Keratinocyte (primary cell): ENCODE measurements around the gene CD180. TPM values are rescaled to one million over a fixed set of nuclear protein-coding genes. Genes with fewer than 3 reads are reported as not detected.

Source experiments
- DNase-seq: peaks from one replicate; pipeline ENCODE4 v3.0.0-alpha.2; 2011; ENCODE audit warnings: low read depth, missing footprints, low spot score
- FAIRE-seq: peaks from 2 replicates; lab custom pipeline; 2011; peaks lifted over from hg19 to GRCh38; lab: Jason Lieb, UNC
- H2AFZ ChIP-seq: 2 replicates; pipeline ENCODE4 v1.6.0; 2012; ENCODE audit warnings: low read length, control low read depth, inconsistent platforms; ENCODE audit not compliant: control insufficient read depth
- H3K27ac ChIP-seq: 2 replicates; pipeline ENCODE4 v1.5.1; 2011; ENCODE audit warnings: low read length; ENCODE audit not compliant: control insufficient read depth, insufficient read depth
- H3K27me3 ChIP-seq: 3 replicates; pipeline ENCODE4 v1.6.0; 2011; ENCODE audit warnings: low read length; ENCODE audit not compliant: control insufficient read depth, insufficient read depth; ENCODE audit errors: extremely low read depth
- H3K36me3 ChIP-seq, 2 experiments: 2 replicates in 1 of 2; 3 replicates in 1 of 2; pipeline ENCODE4 v1.5.1; 2011; ENCODE audit warnings: low read length in 2 of 2, mild to moderate bottlenecking in 1 of 2; ENCODE audit not compliant: control insufficient read depth in 2 of 2, insufficient read depth in 2 of 2; ENCODE audit errors: extremely low read depth in 1 of 2
- H3K4me1 ChIP-seq: 3 replicates; pipeline ENCODE4 v1.5.1; 2011; ENCODE audit warnings: low read length; ENCODE audit not compliant: control insufficient read depth, insufficient read depth; ENCODE audit errors: extremely low read depth
- H3K4me2 ChIP-seq: 3 replicates; pipeline ENCODE4 v1.6.0; 2011; ENCODE audit warnings: low read depth, low read length; ENCODE audit not compliant: control insufficient read depth, insufficient read depth; ENCODE audit errors: extremely low read depth
- H3K4me3 ChIP-seq, 3 experiments: fragments of 200-600 bp in 1 of 3; sonication (generic) in 1 of 3; 2 replicates in 2 of 3; 3 replicates in 1 of 3; pipeline ENCODE4 v1.5.1; 2011 to 2016; ENCODE audit warnings: low read length in 3 of 3, mild to moderate bottlenecking in 3 of 3, control low read depth in 2 of 3, inconsistent platforms in 1 of 3, low read depth in 1 of 3, mixed read lengths in 1 of 3, mixed run types in 1 of 3, moderate library complexity in 1 of 3; ENCODE audit not compliant: control insufficient read depth in 2 of 3, insufficient read depth in 2 of 3; ENCODE audit errors: extremely low read depth in 1 of 3
- H3K79me2 ChIP-seq: 2 replicates; pipeline ENCODE4 v1.6.0; 2012; ENCODE audit warnings: low read length; ENCODE audit not compliant: control insufficient read depth, insufficient read depth
- H3K9ac ChIP-seq: 3 replicates; pipeline ENCODE4 v1.6.0; 2011; ENCODE audit warnings: low read length; ENCODE audit not compliant: control insufficient read depth, insufficient read depth; ENCODE audit errors: extremely low read depth
- H3K9me1 ChIP-seq: 3 replicates; pipeline ENCODE4 v1.6.0; 2011; ENCODE audit warnings: low read length; ENCODE audit not compliant: control insufficient read depth, insufficient read depth; ENCODE audit errors: extremely low read depth
- H3K9me3 ChIP-seq: 2 replicates; pipeline ENCODE4 v1.5.1; 2012; ENCODE audit warnings: low read depth, low read length; ENCODE audit not compliant: control insufficient read depth
- H4K20me1 ChIP-seq: 3 replicates; pipeline ENCODE4 v1.6.0; 2011; ENCODE audit warnings: low read length; ENCODE audit not compliant: control insufficient read depth, insufficient read depth; ENCODE audit errors: extremely low read depth
- EZH2 ChIP-seq: IDR thresholded peaks from one replicate; pipeline ENCODE4 v1.6.1; 2012; ENCODE audit warnings: inconsistent platforms, mild to moderate bottlenecking, low read length, moderate library complexity
- dilution Hi-C: fragments of 300-500 bp; cut with MboI; formaldehyde crosslinking; loops from one replicate; pipeline ENCODE4 v1.7.0; 2020; ENCODE audit warnings: low sequenced_read_pairs; ENCODE audit not compliant: extremely low pct_ligation_motif_present
- polyA plus RNA-seq, 5 experiments: library from polyadenylated mRNA; depleted of rRNA in 3 of 5; stranded (reverse) in 3 of 5; stranded (forward) in 1 of 5; unstranded in 1 of 5; fragments of >200 nt; gene quantifications; 1 replicate in 1 of 5; 2 replicates in 3 of 5; 3 replicates in 1 of 5; pipeline versions ENCODE4 v1.2.1 to v1.2.3, GENCODE V29; 2011 to 2012; ENCODE audit warnings: missing spikeins in 2 of 5, low read depth in 1 of 5, low replicate concordance in 1 of 5
- TF ChIP-seq, protein P1 (sequence below), 3 experiments: IDR thresholded peaks in 1 of 3; conservative IDR thresholded peaks in 1 of 3; optimal IDR thresholded peaks in 1 of 3; 2 replicates in 2 of 3; 3 replicates in 1 of 3; pipeline versions ENCODE3 to v1.5.1; 2011; ENCODE audit warnings: low read length in 3 of 3, mild to moderate bottlenecking in 3 of 3, moderate library complexity in 2 of 3, control low read depth in 1 of 3, inconsistent platforms in 1 of 3; ENCODE audit not compliant: insufficient read depth in 2 of 3; ENCODE audit errors: extremely low read depth in 1 of 3

The CD180 gene
- polyA plus RNA-seq, 1 donor (not counting 4 experiments of a cell fraction or from before 2014, with no cell fraction given): not detected

- no peak overlapping the region for H3K4me2 ChIP-seq
- no peak overlapping the region for H3K9ac ChIP-seq
- H3K4me3 ChIP-seq: no peak overlapping the region
- DNase-seq: no peak
- peaks cover 36 to 45% of the 10 kb centered on the region in 2 experiments for H3K36me3 ChIP-seq
- no peak for FAIRE-seq
- TF ChIP-seq, protein P1, sequence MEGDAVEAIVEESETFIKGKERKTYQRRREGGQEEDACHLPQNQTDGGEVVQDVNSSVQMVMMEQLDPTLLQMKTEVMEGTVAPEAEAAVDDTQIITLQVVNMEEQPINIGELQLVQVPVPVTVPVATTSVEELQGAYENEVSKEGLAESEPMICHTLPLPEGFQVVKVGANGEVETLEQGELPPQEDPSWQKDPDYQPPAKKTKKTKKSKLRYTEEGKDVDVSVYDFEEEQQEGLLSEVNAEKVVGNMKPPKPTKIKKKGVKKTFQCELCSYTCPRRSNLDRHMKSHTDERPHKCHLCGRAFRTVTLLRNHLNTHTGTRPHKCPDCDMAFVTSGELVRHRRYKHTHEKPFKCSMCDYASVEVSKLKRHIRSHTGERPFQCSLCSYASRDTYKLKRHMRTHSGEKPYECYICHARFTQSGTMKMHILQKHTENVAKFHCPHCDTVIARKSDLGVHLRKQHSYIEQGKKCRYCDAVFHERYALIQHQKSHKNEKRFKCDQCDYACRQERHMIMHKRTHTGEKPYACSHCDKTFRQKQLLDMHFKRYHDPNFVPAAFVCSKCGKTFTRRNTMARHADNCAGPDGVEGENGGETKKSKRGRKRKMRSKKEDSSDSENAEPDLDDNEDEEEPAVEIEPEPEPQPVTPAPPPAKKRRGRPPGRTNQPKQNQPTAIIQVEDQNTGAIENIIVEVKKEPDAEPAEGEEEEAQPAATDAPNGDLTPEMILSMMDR (optimal IDR thresholded peaks at IDR 0.05 in 1 of 3, IDR thresholded peaks at IDR 0.05 in 1 of 3, conservative IDR thresholded peaks at IDR 0.05 in 1 of 3; ENCODE audit: extremely low read depth in 1 of 3, insufficient read depth in 2 of 3, low read length in 3 of 3): no peak
- no peak for TF ChIP-seq EZH2
- no peaks in the 10 kb centered on the region for H3K79me2 ChIP-seq
- H3K9me3 ChIP-seq: no peaks in the 10 kb centered on the region
- dilution Hi-C loops: no loop called here
- no peaks in the 10 kb centered on the region for H3K27me3 ChIP-seq
- H2AFZ ChIP-seq: no peak overlapping the region
- no peaks in the 10 kb centered on the region for H4K20me1 ChIP-seq
- H3K9me1 ChIP-seq: no peaks in the 10 kb centered on the region
- H3K27ac ChIP-seq: no peak overlapping the region
- peaks cover 21% of the 10 kb centered on the region for H3K4me1 ChIP-seq
Measured at GRCh38 chr5:67164856-67165525, 31.6 kb downstream of the CD180 start.

DNA sequence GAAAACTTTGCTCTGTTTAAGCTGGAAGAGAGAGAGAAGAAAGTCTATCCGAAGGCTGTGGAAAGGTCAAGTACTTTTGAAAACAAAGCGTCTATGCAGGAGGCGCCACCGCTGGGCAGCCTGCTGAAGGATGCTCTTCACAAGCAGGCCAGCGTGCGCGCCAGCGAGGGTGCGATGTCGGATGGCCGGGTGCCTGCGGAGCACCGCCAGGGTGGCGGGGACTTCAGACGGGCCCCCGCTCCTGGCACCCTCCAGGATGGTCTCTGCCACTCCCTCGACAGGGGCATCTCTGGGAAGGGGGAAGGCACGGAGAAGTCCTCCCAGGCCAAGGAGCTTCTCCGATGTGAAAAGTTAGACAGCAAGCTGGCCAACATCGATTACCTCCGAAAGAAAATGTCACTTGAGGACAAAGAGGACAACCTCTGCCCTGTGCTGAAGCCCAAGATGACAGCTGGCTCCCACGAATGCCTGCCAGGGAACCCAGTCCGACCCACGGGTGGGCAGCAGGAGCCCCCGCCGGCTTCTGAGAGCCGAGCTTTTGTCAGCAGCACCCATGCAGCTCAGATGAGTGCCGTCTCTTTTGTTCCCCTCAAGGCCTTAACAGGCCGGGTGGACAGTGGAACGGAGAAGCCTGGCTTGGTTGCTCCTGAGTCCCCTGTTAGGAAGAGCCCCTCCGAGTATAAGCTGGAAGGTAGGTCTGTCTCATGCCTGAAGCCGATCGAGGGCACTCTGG is 32.6 kb downstream of the CD180 start:
- TF ChIP-seq EZH2: no peak
- TF ChIP-seq, protein P1 (optimal IDR thresholded peaks at IDR 0.05 in 1 of 3, IDR thresholded peaks at IDR 0.05 in 1 of 3, conservative IDR thresholded peaks at IDR 0.05 in 1 of 3; ENCODE audit: extremely low read depth in 1 of 3, insufficient read depth in 2 of 3, low read length in 3 of 3): no peak
- no peak overlapping the region for H3K4me2 ChIP-seq
- no peak overlapping the region for H3K9ac ChIP-seq
- no peak overlapping the region for H3K4me3 ChIP-seq
- H3K9me1 ChIP-seq: no peaks in the 10 kb centered on the region
- FAIRE-seq (no peak), DNase-seq (no peak)
- H3K27me3 ChIP-seq: no peaks in the 10 kb centered on the region
- H3K36me3 ChIP-seq: peaks cover 36 to 42% of the 10 kb centered on the region in 2 experiments
- peaks cover 24% of the 10 kb centered on the region for H3K4me1 ChIP-seq
- dilution Hi-C loops: no loop called here
- H3K9me3 ChIP-seq: no peaks in the 10 kb centered on the region
- H2AFZ ChIP-seq: no peak overlapping the region
- no peaks in the 10 kb centered on the region for H3K79me2 ChIP-seq
- H3K27ac ChIP-seq: no peak overlapping the region
- no peaks in the 10 kb centered on the region for H4K20me1 ChIP-seq
